Testis (tissue), 3 donors: Measurements from ENCODE around the gene ARHGEF10L. TPM values are rescaled to one million over a fixed set of nuclear protein-coding genes. Genes with fewer than 3 reads are reported as not detected.

Source experiments
- DNase-seq: peaks from one replicate; pipeline ENCODE4 v3.0.0-alpha.2; 2019
- H3K27ac ChIP-seq, 2 donors: fragments of 200-600 bp; sonication (generic); one replicate each; pipeline ENCODE4 v1.5.1; 2019
- H3K27me3 ChIP-seq: fragments of 200-600 bp; sonication (generic); one replicate; pipeline ENCODE4 v1.5.1; 2019
- H3K36me3 ChIP-seq: fragments of 200-600 bp; sonication (generic); one replicate; pipeline ENCODE4 v1.5.1; 2017; ENCODE audit warnings: low read depth; ENCODE audit errors: missing control alignments
- H3K4me1 ChIP-seq: fragments of 200-600 bp; sonication (generic); one replicate; pipeline ENCODE4 v1.5.1; 2019
- H3K4me3 ChIP-seq, 2 donors: fragments of 200-600 bp; sonication (generic); one replicate each; pipeline ENCODE4 v1.5.1; 2017 to 2019
- H3K9me3 ChIP-seq: fragments of 200-600 bp; sonication (generic); one replicate; pipeline ENCODE4 v1.5.1; 2017
- POLR2A ChIP-seq: fragments of 450-650 bp; IDR thresholded peaks from one replicate; pipeline ENCODE4 v1.6.1; 2017; ENCODE audit warnings: antibody characterized with exemption, mild to moderate bottlenecking, moderate library complexity
- WGBS, 2 donors: methylation state at CpG; one replicate each; pipeline ENCODE4 v1.1.5; 2018; 5-methylcytosine and 5-hydroxymethylcytosine counted together
- intact Hi-C: fragments of 100-400 bp; cut with DNase I; formaldehyde crosslinking; loops from one replicate; pipeline ENCODE4 v1.15.1; 2023; ENCODE audit warnings: low total_unique reads
- polyA plus RNA-seq: library from polyadenylated mRNA; stranded (reverse); fragments of 350-450 nt; fragmentation: Illumina TruSeq; extraction: RNeasy Lipid Tissue Mini Kit (QIAGEN cat#74804); gene quantifications from one replicate; pipeline ENCODE4 v1.2.3, GENCODE V29; 2014; ENCODE audit warnings: low read depth, low replicate concordance; ENCODE audit not compliant: insufficient read depth
- total RNA-seq, 2 donors: library from RNA; depleted of rRNA; stranded (reverse); fragments of >200 nt; gene quantifications; one replicate each; pipeline ENCODE4 v1.2.3, GENCODE V29; 2016
- TF ChIP-seq, protein P1 (sequence below), 3 experiments: fragments of 450-650 bp in 2 of 3; fragments of 200-600 bp in 1 of 3; sonication (generic) in 1 of 3; IDR thresholded peaks; one replicate each; pipeline ENCODE4 v1.5.1; 2016 to 2019; ENCODE audit warnings: antibody characterized with exemption in 3 of 3, mild to moderate bottlenecking in 2 of 3, moderate library complexity in 1 of 3

Gene ARHGEF10L
- total and polyA plus RNA-seq, 3 donors from 2014 or later: 13.5 to 20.3 (median 18.4) TPM

DNA sequence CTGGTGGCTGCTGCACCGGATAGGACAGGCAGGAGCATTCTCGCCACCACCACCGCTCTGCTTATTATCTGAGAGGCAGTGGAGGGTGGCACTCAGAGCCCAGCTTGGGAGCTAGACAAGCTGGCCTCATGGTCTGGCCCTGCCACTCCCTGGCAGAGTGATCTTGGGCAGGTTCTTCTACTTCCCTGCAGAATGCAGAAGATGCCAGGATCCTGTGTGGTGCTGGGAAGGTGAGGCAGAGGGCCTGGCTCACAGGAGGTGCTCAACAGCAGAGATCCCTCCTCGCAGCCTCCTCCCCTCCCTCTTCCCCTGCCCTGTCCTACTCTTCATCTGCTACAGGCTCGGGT lies 60.4 kb downstream of the ARHGEF10L start:
- no peaks in the 10 kb centered on the region for H3K36me3 ChIP-seq
- no peak overlapping the region for H3K4me3 ChIP-seq
- TF ChIP-seq, protein P1, sequence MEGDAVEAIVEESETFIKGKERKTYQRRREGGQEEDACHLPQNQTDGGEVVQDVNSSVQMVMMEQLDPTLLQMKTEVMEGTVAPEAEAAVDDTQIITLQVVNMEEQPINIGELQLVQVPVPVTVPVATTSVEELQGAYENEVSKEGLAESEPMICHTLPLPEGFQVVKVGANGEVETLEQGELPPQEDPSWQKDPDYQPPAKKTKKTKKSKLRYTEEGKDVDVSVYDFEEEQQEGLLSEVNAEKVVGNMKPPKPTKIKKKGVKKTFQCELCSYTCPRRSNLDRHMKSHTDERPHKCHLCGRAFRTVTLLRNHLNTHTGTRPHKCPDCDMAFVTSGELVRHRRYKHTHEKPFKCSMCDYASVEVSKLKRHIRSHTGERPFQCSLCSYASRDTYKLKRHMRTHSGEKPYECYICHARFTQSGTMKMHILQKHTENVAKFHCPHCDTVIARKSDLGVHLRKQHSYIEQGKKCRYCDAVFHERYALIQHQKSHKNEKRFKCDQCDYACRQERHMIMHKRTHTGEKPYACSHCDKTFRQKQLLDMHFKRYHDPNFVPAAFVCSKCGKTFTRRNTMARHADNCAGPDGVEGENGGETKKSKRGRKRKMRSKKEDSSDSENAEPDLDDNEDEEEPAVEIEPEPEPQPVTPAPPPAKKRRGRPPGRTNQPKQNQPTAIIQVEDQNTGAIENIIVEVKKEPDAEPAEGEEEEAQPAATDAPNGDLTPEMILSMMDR (IDR thresholded peaks at IDR 0.05): no peak
- no peak for TF ChIP-seq POLR2A
- no peaks in the 10 kb centered on the region for H3K9me3 ChIP-seq
- no peak overlapping the region for H3K27ac ChIP-seq
- intact Hi-C loops: no loop called here
- 92% methylated on average over 5 of the region's 5 CpGs for WGBS, 2 donors
- no peaks in the 10 kb centered on the region for H3K4me1 ChIP-seq
- no peak for DNase-seq
- H3K27me3 ChIP-seq: no peaks in the 10 kb centered on the region

DNA sequence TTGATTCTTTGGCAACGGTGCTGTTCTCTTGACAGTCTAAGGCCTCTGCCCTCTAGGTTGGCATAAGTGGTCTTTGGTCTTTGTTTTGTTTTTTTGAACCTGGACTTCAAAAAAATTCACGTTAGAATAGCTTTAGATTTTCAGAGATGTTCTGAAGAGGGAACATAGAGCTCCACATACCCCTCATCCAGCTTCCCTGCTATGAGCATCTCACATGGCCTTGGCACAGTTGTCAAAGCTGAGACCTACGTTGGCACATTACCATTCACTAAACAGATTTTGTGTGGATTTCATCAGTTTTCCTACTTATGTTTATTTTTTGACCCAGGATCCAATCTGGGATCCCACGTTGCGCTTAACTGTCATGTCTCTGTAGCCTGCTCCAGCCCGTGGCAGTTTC lies 60.8 kb downstream of the ARHGEF10L start:
- no peak for TF ChIP-seq POLR2A
- TF ChIP-seq, protein P1 (IDR thresholded peaks at IDR 0.05): no peak
- 84 to 90% methylated on average over 6 of the region's 6 CpGs for WGBS, 2 donors
- Histone ChIP-seq H3K9me3 (no peaks in the 10 kb centered on the region), H3K27ac (no peak overlapping the region), H3K27me3 (no peaks in the 10 kb centered on the region), H3K4me3 (no peak overlapping the region), H3K4me1 (no peaks in the 10 kb centered on the region), H3K36me3 (no peaks in the 10 kb centered on the region)
- no peak for DNase-seq
- intact Hi-C loops: no loop called here

DNA sequence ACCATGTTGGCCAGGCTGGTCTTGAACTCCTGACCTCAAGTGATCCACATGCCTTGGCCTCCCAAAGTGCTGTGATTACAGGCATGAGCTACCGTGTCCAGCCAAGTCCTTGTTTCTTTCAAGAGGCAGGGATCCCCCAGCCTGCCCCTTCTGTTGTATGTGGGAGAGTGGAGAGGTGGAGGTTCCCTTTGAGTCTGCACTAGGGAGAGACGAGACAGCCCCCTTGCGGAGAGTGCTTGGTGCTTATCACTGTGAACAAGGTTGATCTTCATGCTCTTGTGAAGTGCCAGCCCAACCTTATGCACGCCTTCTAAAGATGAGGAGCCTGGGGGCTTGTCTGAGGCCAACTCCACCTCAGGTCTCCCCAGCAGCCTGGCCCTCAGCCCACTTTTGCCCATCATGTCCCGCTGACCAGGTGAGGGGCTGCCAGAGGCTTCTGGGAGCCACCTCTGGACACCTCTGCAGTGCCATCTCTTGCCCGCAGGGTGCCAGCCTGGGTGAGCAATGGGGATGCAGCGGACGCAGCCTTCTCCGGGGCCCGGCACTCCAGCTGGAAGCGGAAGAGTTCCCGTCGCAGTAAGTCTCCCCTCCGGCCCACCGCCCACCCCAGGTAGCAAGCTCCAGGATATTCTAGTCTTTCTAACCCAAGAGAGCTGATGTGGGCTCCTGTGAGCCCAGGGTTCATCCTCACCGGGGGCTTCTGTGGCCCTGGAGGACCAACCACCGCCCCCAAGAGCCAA lies 62.3 kb downstream of the ARHGEF10L start:
- no peaks in the 10 kb centered on the region for H3K36me3 ChIP-seq
- H3K9me3 ChIP-seq: no peaks in the 10 kb centered on the region
- H3K27me3 ChIP-seq: no peaks in the 10 kb centered on the region
- no peak for DNase-seq
- no peak overlapping the region for H3K4me3 ChIP-seq
- TF ChIP-seq, protein P1 (IDR thresholded peaks at IDR 0.05): no peak
- no peak for TF ChIP-seq POLR2A
- H3K27ac ChIP-seq: no peak overlapping the region
- 94 to 95% methylated on average over 8 to 17 of the region's 17 CpGs for WGBS, 2 donors
- peaks cover 6% of the 10 kb centered on the region for H3K4me1 ChIP-seq
- intact Hi-C loops: no loop called here

DNA sequence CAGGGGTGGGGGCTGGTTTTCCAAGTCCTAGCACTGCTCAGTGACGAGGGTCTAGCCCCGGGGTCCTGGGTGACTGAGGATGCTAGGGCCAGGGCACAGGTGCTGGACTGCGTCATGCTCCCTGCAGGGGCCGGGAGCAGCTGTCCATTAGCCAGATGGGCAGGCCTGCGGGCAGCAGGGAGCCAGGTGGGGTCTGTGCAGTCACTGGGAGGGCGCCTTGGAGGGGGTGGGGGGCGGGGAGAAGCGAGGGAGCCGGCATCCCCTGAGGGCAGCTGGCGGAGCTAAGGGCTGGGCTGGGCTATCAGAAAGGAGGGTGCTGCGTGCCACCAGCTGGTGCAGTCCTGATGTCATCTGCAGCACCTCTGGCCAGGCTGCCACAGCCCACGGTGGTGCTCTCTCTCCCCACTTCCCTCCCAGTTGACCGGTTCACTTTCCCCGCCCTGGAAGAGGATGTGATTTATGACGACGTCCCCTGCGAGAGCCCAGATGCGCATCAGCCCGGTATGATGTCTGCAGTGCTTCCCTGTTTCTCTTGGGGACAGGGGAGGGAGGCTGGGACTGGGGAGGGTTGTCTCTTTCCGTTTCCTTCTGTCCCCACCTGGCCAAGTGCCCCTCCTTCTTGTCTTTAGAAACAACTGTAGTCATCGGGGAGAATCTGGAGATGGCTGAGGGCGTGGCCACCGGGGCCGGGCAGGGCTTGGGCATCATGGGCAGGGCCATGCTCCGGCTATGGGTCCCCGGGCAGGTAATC lies 63.8 kb downstream of the ARHGEF10L start:
- TF ChIP-seq POLR2A: no peak
- TF ChIP-seq, protein P1 (IDR thresholded peaks at IDR 0.05): no peak
- no peaks in the 10 kb centered on the region for H3K36me3 ChIP-seq
- H3K27me3 ChIP-seq: no peaks in the 10 kb centered on the region
- H3K27ac ChIP-seq: no peak overlapping the region
- H3K4me1 ChIP-seq: peaks cover 6% of the 10 kb centered on the region
- H3K9me3 ChIP-seq: no peaks in the 10 kb centered on the region
- intact Hi-C loops: no loop called here
- no peak overlapping the region for H3K4me3 ChIP-seq
- WGBS, 2 donors: 84 to 88% methylated on average over 19 to 26 of the region's 26 CpGs
- DNase-seq: no peak
